ENCODE results near the gene RELT.
"Not testable (repeated sequence)": the region's sequence is repeated elsewhere in the genome, so short reads cannot be mapped to it uniquely, and the experiment has no call there.

RELT gene

GRCh38 chr11:73428227-73428626, 52.0 kb downstream of the RELT start:
- no peak overlapping the region for H3K27ac ChIP-seq
- TF ChIP-seq ZFX (IDR thresholded peaks at IDR 0.05) = no peak
- TF ChIP-seq, protein P1, sequence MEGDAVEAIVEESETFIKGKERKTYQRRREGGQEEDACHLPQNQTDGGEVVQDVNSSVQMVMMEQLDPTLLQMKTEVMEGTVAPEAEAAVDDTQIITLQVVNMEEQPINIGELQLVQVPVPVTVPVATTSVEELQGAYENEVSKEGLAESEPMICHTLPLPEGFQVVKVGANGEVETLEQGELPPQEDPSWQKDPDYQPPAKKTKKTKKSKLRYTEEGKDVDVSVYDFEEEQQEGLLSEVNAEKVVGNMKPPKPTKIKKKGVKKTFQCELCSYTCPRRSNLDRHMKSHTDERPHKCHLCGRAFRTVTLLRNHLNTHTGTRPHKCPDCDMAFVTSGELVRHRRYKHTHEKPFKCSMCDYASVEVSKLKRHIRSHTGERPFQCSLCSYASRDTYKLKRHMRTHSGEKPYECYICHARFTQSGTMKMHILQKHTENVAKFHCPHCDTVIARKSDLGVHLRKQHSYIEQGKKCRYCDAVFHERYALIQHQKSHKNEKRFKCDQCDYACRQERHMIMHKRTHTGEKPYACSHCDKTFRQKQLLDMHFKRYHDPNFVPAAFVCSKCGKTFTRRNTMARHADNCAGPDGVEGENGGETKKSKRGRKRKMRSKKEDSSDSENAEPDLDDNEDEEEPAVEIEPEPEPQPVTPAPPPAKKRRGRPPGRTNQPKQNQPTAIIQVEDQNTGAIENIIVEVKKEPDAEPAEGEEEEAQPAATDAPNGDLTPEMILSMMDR (conservative IDR thresholded peaks at IDR 0.05) = no peak

GRCh38 chr11:73428699-73429098, 52.5 kb downstream of the RELT start:
- H3K27ac ChIP-seq = no peak overlapping the region
- TF ChIP-seq ZFX (IDR thresholded peaks at IDR 0.05) = no peak
- TF ChIP-seq, protein P1 (conservative IDR thresholded peaks at IDR 0.05) = no peak

- TF ChIP-seq, protein P1 (conservative IDR thresholded peaks at IDR 0.05) = no peak
- no peak for TF ChIP-seq ZFX (IDR thresholded peaks at IDR 0.05)
- no peak overlapping the region for H3K27ac ChIP-seq
These were observed 53.0 kb downstream of the RELT start for GRCh38 chr11:73429121-73429750.

GRCh38 chr11:73430326-73430725, 54.1 kb downstream of the RELT start:
- H3K27ac ChIP-seq = no peak overlapping the region
- no peak for TF ChIP-seq ZFX (IDR thresholded peaks at IDR 0.05)
- TF ChIP-seq, protein P1 (conservative IDR thresholded peaks at IDR 0.05) = no peak

DNA sequence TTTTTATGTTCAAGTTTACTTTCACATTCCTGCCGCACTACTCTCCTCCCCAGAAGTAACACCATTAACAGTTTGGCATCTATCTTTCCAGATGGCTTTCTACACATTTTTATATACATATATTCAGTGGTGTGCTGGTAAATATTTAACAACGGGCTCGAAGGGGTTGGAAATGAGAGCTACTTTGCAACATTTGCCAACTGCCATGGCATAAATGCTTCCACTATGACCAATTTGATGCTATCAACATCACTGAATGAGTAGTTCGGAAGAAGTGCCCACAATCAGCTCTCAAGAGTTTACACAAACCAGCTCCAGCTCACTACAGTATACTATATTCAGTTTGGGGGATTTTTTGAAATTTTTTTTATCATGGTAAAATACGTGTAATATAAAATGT, 55.2 kb downstream of the RELT start:
- no peak for TF ChIP-seq ZFX (IDR thresholded peaks at IDR 0.05)

GRCh38 chr11:73436859-73437258, 60.7 kb downstream of the RELT start:
- H3K27ac ChIP-seq = not testable (repeated sequence)

More for the DNA sequence above, 55.2 kb downstream of the RELT start:
- H3K27ac ChIP-seq = no peak overlapping the region

DNA sequence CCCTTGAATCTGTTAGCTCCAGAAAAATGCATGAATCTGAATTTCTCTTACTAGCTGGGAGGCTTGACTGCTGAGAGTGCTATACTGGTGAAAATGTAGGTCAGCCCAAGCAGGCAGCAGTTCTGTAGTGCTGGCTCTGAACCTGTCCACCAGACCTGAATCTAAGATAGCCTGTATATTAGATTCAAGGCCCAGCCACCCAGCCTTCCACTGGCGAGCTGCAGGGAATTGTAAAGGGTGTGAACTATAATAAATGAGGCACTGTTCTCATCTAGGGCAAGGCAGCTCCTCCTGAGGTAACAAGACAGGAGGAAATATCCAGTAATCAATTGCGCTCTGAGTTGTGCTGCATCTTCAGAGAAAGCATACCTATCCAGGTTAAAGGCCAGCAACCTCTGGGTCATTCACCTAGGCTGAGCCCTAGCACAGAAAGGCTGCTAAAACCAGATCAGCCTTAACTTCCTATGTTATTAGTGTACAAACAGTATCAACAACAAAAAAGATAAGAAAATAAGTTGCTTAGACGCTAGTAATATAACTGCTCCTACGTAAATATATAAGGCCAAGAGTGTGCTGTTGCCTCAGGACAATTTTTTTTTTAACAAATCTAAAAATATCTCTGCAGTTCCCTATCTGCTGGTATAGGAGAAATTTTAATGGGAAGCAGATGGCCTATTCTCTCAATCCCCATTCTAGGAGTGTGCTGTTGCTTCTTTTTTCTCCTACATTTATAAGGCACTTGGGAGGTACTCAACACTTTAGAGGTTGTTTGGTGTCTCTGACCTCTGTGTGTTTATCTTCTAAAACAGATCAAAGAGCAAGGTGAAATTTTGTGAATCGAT, 63.0 kb downstream of the RELT start:
- TF ChIP-seq, protein P1 (conservative IDR thresholded peaks at IDR 0.05) = no peak
- no peak for TF ChIP-seq ZFX (IDR thresholded peaks at IDR 0.05)
- H3K27ac ChIP-seq = no peak overlapping the region

DNA sequence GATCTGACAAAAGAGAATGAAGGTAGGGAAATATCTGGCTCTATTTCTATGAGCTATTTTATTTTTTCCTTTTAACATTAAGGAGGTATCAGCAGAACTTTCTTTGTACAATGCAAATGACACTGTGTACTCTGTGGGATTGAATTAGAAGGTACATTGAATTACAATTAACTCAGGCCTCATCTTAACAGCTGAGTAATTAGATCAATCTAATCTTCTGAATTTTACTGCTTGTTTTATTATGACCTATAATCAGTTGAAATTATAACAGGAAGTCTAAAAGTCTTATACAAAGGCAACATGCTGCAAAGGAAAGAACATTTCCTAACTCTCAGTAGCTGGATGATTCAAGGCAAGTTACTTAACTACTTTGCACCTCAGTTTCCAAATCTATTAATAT, 69.8 kb downstream of the RELT start:
- TF ChIP-seq, protein P1 (conservative IDR thresholded peaks at IDR 0.05) = no peak
- TF ChIP-seq ZFX (IDR thresholded peaks at IDR 0.05) = no peak
- no peak overlapping the region for H3K27ac ChIP-seq

Data from C4-2B (cell line).